Stimulated activated CD8-positive, alpha-beta memory T cell treated with anti-CD3 and anti-CD28 coated beads, Interleukin-4, amount 100 ng/mL, for 4 hours (primary cell): Measurements from ENCODE around the gene RTL1.

Experiments
- DNase-seq, 2 donors: peaks; one replicate each; pipeline ENCODE4 v3.0.0-alpha.2; 2020; ENCODE audit warnings: low read depth in 2 of 2, low spot score in 1 of 2

The RTL1 gene

DNA sequence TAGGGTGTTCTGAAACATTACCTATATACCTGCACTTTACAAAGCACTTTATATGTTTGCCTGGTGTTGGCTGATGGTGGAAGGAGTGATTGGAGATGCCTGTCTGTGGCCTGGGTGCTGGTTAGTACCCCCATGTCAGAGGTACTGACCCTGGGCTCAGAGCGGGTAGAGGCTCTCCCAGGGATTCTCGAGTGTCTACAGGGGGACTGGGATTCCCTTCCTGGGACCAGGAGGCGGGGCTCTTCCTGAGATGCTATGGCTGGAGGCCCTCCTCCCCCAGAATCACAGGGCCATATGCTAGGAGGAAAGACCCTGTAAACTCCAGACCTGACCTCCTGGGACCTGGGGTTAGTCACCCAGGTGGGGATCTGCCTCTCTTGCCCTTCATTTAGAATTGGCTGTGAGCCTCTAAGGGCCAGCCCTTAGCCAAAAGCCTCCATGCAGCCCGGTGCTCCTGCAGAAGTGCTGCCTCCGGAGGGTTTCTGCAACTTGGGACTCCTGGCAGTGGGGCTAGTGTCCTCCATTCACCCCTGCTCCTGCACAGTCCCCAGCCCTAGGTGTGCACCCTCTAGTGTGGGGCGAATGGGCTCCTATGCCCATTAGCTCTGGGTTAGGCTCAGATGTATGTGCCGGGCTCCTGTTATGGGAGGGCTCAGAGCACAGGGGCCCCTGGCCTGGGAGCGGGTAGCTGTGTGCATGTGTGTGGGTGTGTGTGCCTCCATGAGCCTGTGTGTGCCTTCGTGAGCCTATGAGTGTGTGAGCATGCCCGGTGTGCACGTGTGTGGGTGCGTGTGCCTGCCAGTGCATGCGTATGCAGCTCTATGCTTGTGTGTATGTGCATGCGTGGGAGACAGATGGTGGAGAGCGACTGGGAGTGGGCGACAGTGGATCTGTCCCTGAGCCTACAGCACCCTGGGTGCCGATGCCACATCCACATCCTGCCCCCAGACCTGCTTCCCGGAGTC lies 36.6 kb downstream of the RTL1 start:
- DNase-seq, result no peak

DNA sequence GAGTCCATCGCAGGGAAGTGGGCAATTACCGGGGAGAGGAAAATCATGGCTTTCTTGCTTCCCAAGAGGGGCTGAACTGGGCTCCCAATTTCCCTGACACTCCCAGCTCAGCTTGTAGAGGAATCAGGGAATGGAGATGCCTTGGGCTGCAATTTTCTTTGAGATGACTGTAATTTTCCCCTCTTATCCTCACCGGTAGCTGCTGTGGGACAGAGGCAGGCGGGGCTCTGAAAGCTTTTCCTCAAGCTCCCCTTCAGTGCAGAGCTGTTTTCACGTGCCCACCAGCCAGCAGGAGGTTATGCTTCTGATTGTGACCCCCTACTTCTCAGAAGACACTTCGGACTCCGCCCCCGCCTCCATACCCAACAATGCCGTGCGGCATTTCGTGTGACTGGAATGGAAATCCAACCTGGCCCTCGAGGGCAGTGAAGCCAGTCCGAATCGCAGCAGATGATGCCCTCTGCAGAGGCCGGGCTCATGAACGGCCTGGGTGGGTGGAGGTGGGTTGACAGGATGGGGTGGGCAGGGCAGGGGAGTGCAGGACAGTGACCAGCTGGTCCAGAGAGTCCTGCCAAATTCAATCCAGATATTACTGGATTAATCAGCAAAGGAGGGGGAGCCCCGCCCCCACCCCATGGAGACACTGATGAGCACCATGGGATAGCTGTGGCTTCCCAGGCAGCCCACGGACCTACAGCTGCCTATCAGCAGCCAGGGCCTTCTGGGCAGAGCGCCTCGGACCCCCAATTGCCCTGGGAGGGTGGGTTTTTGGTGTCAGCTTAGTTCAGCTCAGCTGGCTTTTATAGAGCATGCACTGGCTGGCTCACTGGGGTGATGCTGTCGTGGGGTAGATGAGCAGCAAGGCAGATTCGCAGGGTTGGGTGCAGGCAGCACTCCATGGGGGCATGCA lies 37.6 kb downstream of the RTL1 start:
- no peak for DNase-seq

DNA sequence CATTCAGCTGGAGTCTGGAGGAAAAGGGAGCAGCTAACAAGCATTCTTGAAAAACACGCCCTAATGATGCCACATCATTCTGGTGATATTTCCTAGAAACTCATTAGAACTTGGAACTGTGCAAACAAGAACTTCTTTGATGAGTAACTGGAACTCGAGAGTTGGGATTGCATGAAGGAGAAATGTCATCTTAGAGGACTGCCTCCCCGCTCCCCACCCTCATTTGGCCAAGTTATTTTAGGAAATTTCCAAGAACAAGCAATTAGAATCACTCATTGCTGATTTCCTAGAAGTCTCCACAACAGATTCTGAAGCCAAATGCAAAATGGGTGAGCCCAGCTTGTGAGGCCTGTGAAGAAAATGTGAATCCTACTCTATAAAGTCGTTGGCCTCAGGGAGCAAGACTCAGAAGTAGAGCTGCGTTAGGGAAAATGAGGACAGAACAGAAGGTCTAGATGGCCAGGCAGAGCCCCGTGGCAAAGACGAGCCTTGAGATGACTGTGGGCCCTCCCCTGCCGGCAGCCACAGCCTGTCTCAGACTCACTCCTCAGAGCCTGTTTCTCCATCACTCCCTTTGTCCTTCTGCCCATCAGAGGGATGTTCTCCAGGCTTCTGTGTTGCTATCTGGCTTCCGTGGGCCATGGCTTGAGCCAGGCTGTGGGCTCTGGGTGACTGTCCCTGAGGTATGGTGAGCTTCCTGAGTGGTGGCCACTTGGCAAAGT lies 38.4 kb downstream of the RTL1 start:
- no peak for DNase-seq

DNA sequence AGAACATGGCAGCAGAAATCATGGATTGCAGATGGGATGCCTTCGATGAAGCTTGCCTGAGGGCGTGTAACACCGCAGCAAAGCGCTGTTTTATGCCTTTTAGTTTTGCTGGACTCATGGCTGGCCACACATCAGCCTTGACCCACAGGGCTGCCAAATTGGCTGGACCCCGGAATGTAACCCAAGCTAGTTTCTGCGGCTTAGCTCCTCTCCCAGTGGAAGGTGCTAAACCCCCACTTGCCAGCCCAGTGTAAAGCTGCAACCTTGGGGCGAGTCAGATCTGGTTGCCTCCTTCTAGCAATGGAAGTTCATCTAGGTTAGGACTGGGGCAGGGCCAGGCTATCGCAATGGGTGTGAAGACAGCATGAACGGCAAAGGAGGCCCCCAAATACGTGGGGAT lies 39.3 kb downstream of the RTL1 start:
- DNase-seq, result no peak

DNA sequence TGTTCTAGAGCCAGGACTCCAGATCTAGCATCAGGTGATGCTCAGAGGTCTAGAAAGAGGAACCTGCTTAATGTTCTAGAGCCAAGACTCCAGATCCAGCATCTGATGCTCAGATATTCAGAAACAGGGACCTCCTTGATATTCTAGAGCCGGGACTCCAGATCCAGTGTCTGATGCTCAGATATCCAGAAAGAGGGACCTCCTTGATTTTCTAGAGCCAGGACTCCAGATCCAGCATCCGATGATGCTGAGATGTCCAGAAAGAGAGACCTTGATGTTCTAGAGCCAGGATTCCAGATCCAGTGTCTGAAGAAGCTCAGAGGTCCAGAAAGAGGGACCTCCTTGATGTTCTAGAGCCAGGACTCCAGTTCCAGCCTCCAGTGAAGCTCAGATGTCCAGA lies 40.7 kb downstream of the RTL1 start:
- DNase-seq, result no peak

DNA sequence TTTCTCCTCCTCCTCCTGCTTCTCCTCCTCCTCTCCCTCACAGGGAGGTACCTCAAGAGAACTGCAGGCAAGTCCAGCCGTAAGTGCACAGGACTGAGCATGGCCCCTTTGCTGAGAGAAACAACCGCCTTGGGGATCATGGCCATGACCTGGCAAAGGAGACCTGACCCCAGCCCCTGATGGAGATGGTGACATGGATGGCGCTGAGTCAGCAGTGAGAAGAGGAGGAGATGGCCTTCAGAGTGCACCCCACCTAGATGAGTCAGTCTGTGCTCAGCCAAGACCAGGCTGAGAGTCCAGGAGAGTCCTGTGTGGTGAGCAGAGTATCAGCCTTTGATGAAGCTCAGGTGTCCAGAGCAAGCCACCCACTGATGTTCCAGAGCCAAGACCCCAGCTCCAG lies 41.2 kb downstream of the RTL1 start:
- no peak for DNase-seq

DNA sequence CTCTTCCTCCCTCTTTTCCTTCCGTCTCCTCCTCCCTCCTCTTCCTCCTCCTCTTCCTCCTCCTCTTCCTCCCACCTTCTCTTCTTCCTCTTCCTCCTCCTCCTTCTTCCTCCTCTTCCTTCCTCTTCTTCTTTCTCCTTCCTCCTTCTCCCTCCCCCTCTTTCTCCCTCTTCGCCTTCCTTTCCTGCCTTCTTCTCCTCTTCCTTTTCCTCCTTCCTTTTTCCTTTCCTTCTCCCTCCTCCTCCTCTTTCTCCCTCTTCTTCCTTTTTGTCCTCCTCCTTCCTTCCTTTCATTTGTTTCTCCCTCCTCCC lies 41.6 kb downstream of the RTL1 start:
- DNase-seq, result no peak

DNA sequence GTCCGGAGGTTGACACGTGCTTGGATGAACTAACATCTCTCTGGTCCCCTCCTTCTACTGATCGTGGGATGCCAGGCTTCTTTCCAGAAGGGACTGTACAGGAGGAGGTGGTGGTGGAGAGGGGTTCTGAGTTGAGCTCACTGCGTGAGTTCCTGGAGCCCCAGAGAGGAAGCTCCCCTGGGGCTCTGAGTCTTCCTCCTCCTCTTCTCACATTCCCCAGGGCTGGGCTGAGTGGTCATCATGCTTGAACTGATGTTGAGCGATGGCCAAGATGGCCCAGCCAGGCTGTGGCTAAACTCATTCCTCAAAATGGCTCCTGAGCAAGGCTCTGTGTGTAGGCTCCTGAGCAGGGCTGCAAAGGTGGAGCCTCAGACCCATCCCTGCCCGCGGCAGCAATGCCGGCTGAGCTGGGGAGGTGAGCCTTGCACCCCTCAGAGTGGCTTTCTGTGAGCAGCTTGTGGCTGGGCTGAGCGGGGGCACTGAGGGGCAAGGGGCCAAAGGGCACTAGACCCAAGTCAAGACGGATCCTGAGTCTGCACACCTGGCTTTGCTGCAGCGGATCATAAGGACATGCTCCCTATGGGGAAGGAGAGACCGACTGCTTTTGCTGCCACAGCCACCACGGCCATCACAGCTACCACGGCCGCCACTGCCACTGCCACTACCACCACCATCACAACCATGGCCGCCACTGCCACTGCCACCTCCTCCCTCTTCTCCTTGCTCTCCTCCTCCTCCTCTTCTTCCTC lies 42.2 kb downstream of the RTL1 start:
- no peak for DNase-seq

DNA sequence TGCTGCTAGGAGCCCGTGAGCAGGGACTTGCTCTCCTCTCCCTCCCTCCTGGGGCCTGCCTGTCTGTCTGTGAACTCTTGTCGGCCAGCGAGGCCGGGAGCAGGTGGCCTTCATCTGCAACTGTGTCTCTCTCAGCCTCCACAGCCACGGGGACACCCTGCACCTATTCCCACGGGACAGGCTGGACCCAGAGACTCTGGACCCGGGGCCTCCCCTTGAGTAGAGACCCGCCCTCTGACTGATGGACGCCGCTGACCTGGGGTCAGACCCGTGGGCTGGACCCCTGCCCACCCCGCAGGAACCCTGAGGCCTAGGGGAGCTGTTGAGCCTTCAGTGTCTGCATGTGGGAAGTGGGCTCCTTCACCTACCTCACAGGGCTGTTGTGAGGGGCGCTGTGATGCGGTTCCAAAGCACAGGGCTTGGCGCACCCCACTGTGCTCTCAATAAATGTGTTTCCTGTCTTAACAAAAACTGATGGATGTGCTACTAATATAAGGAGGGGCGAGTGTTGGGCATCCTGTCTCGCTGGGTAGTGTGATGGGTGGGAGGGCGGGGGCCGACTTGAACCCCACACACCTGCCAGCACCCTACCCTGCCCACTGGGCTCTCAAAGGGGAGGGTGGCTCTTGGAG lies 42.9 kb downstream of the RTL1 start:
- DNase-seq, result no peak

DNA sequence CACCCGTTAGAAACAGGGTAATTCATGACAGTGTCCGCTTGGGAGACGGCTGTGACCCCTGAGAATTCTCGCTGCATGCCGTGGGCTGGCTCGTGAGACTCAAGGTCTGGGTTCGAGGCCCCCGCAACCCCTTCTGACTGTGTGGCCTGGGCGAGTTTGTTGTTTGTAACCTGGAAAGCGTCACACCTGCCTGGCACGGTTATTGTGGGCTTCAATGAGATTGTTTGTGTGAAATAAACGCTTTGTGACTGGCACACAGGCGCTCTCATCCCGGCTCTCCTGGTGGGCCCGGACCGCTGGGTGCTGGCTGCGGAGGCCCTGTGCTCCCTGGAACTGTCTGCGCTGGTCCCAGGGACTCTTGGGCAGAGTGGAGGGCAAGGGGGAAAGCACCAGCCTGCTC lies 43.7 kb downstream of the RTL1 start:
- no peak for DNase-seq

DNA sequence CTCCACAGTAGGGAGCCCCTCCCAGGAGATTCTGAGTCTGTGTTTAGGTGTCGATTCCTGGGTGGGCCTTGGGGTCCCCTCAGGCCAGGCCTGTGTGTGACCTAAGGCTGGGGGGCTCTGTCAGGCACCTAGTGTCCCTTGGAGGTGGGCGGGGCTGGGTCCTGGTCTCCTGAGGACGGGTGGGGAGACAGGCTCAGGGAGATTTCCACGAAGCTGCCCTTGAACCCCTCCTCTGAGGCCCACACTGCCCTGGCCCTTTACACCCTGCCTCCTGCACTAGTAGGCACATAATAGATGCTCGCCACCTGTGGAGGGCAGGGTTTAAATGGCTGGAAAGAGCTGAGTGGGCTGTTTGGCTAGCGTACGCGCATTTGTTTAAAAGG lies 44.7 kb downstream of the RTL1 start:
- DNase-seq, result no peak

DNA sequence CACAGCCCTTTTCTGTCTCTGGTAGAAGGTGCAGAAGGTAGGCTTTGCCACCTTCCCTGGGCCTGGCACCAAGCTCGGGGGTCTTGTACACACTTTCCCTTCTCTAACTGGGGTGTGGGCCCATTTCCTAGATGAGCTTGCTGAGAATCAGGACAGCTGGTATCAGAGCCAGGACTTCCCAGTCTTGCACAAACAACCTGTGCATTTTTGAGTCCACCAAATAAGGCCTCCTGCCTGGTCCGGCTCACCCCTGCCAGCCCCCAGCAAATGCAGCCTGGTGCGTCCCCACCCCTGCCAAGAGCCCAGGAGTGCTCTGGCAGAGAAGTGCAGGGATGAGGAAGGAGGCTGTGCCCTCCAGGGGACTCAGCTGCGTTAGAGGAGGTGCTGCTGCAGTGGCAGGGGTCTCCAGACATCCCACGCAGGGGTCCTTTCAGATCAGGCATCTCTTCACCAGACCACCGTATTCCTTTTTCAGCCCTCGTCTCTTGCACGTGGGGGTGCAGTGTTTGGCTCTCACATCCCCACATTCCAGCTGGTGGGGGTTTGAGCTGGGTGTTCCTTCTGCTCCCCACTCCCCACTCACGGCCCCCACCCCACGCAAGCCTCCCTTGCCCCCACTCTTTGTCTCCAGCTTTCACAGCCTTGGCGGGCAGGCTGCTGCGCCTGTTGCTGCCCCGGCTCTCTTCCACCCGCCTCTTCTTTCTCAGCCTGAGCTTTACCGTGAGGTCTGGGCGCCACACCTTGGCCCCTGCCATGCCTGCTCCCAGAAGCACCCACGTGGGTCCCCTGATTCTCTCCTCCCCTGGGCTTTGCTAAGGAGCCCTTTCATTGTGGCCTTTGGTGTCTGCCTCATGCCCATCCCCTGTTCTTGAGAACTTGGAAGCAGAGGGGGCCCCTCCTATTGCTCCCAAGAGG lies 45.3 kb downstream of the RTL1 start:
- DNase-seq, result no peak

DNA sequence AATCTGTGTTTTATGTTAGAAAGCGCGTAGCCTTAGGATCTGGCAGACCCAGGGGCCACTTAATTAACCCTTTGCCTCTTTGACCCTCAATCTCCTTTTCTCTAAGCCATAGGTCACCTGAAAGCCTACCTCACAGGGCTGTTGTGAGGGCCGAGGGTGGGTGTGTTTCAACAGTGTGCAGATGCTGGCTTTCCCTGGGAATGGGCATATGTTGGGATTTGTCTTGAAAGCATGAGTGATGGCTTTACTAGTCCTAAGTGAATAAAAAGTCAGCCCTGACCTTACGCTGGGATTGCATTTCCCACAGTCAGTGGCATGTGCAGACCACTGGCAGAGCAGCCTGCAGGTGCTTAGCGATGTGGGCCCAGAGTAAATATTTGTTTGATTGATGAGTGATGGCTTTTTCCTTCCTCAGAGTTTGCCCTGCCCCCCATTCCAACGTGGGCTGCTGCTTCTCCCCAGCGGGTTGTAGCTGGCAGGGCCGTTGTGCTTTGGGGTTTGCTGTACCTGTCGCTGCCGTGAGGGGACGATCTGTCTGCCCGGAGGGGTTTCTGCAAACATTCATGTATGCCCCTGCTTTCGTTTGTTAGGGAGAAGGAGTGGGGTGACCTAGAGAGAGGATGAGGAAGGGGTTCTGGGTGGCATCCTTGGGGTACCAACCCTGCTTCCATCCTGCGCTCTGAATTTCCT lies 46.1 kb downstream of the RTL1 start:
- no peak for DNase-seq

DNA sequence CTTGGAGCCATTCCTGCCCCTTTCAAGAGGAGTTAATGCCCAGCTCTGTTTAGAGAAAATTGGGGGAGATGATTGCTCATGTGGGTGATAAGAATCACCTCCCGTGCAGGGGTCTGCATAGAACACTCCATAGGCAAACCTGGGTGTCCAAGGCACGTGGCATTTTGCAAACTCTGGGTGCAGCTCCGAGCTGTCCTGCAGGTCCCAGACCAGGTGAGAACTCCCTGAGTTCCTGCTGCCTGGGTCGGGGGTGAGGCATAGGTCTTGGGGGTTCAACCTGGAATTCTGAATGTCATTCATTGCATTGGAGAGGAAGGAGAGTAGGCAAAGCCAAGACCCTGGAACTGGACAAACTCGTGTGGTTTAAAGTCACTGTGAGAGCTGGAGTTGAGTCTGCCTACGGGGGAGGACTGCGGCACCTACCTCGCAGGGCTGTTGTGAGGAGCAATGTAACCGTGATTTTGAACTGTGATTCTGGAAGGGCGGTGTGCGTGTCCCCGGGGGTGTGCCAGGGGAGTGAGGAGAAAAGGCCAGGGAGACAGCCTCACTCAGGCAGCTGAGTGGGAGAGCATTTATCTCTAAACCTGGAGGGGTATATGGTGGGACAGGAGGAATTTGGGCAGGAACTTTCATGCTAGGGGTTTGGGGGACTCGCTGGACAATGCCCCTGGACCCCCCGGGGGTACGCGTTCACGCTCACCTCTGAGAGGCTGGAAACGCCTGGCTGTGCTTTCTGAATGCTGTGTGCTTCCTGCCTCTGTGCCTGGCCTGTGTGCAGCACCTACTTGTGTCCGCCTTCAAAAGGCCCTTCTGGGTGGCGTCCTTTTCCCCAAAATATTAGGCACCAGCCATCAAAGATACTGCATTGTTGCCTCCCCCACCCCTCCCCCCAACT lies 47.2 kb downstream of the RTL1 start:
- no peak for DNase-seq

DNA sequence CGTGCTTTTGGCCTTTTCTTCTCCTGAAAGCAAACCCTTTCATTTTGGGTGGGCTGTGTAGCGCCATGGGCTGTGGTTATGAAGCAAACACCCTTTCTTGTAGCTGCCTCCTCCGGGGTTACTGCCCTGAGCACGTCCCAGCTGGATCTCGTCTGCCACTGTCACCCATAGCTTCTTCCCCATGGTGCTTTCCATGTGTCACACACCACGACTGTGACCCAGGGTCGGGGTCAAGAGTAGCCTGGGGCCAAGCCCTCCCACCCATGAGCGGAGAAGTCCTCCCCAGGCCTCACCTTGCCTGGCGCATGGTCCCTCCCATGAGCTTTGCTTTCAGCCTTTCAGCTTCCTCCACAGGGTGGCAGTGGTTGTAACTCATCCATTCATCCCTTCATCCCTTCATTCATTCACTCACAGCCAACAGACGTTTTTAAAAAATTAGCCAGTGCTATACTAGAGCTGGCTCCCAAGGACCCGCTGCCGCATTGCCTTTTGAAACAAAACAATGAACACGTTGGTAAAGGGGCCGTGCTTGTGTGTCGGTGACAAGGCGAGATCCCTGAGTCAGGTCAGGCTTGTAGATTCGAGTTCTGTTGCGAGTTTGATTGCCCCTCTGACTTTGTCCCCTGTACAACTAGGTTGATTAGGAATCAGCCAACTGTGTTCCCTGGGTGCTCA lies 48.1 kb downstream of the RTL1 start:
- DNase-seq, result no peak

DNA sequence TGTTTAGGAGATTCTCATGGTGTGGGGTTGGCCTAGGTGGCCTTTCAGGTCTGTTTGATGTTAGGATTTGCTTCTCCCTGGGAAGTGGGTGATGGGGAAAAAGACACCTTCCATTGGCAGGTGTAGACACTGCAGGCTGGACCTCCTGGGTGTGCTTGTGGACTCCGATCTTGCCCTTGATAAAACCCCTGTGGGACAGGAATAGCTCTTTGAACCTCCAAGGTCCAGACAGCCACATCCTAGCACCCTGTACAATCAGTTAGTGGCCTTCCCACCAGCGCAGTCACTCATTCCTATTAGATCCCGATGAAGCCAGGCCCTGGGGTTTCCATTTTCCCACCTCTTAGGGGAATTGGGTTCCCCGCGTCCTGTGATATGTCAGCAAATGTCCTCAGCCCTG lies 49.1 kb downstream of the RTL1 start:
- DNase-seq, result no peak

DNA sequence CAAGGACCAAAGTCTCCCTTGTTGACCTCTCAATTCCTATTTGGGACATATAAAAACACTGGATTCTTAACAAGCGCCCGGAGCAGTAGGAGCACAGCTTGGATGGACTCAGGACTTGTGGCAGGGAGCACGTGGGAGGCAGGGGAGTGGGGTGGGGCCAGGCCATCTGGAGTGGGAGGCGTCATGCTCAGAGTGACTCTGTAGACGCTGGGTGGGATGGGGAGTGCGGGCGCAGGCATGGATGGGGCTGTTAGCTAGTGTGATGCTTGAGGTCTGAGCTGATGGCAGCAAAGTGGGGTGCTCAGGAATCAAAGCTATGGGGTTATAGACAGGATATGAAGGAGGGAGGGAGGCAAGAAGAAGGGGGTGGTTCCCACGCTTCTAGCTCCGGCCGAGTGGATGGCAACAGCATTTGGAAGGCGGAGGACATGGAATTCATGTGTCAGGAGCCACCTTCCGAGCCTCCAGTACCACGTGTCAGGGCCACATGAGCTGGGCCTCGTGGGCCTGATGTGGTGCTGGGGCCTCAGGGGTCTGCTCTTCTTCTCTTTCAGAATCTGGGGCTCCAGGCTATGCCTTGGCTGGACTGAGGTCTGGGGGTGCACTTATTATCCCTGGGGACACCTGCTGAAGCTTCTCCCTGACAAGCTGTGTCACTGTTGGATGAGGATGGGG lies 51.4 kb downstream of the RTL1 start:
- no peak for DNase-seq
